HepG2 (cell line): ENCODE results near the gene EPHA2. TPM values are rescaled to one million over a fixed set of nuclear protein-coding genes. Genes with fewer than 3 reads are reported as not detected.

ENCODE experiments used
- BCL3 ChIP-seq: sonication (generic); formaldehyde crosslinking; IDR thresholded peaks from 2 replicates; pipeline ENCODE4 v1.5.1; 2020; ENCODE audit warnings: mild to moderate bottlenecking, missing genetic modification reagents, moderate library complexity
- E2F2 ChIP-seq: sonication (generic); formaldehyde crosslinking; IDR thresholded peaks from 2 replicates; pipeline ENCODE4 v1.4.0; 2020; ENCODE audit warnings: missing genetic modification reagents, borderline replicate concordance
- EEA1 ChIP-seq: sonication (generic); formaldehyde crosslinking; IDR thresholded peaks from 2 replicates; pipeline ENCODE4 v1.5.1; 2020; ENCODE audit warnings: mild to moderate bottlenecking, missing genetic modification reagents, borderline replicate concordance
- FOXA1 ChIP-seq, 2 experiments: fragments of 450-650 bp in 1 of 2; sonication (generic) in 1 of 2; formaldehyde crosslinking in 1 of 2; IDR thresholded peaks; 2 replicates each; pipeline versions ENCODE4 v1.4.0 to v1.6.1; 2016 to 2020; ENCODE audit warnings: missing genetic modification reagents in 1 of 2
- HCFC1 ChIP-seq: fragments of 150-350 bp; IDR thresholded peaks from 2 replicates; pipeline ENCODE4 v1.6.1; 2014; ENCODE audit warnings: low read depth, low read length
- HIVEP1 ChIP-seq: sonication (generic); formaldehyde crosslinking; IDR thresholded peaks from 2 replicates; pipeline ENCODE4 v1.4.0; 2020; ENCODE audit warnings: mild to moderate bottlenecking, missing genetic modification reagents
- MED8 ChIP-seq: sonication (generic); formaldehyde crosslinking; IDR thresholded peaks from 2 replicates; pipeline ENCODE4 v1.8.1; 2023; ENCODE audit warnings: mild to moderate bottlenecking, missing genetic modification reagents; ENCODE audit not compliant: insufficient replicate concordance
- NCOA1 ChIP-seq: sonication (generic); formaldehyde crosslinking; IDR thresholded peaks from 2 replicates; pipeline ENCODE4 v1.9.0; 2021; ENCODE audit warnings: missing genetic modification reagents
- NCOA5 ChIP-seq: sonication (generic); formaldehyde crosslinking; IDR thresholded peaks from 2 replicates; pipeline ENCODE4 v1.4.0; 2020; ENCODE audit warnings: missing genetic modification reagents
- PREB ChIP-seq: sonication (generic); formaldehyde crosslinking; IDR thresholded peaks from 2 replicates; pipeline ENCODE4 v1.4.0; 2020; ENCODE audit warnings: missing genetic modification reagents
- RELA ChIP-seq: sonication (generic); formaldehyde crosslinking; IDR thresholded peaks from 2 replicates; pipeline ENCODE4 v1.4.0; 2020; ENCODE audit warnings: missing genetic modification reagents
- SP140L ChIP-seq: sonication (generic); formaldehyde crosslinking; IDR thresholded peaks from 2 replicates; pipeline ENCODE4 v1.4.0; 2020; ENCODE audit warnings: missing genetic modification reagents, borderline replicate concordance
- TCF7 ChIP-seq: sonication (generic); IDR thresholded peaks from 2 replicates; pipeline ENCODE4 v1.6.1; 2016; ENCODE audit warnings: antibody characterized with exemption, low read depth
- TGIF2 ChIP-seq: IDR thresholded peaks from 2 replicates; pipeline ENCODE4 v1.6.1; 2016; ENCODE audit warnings: control low read depth, missing compliant biosample characterization
- USF2 ChIP-seq, 2 experiments: sonication (generic) in 1 of 2; formaldehyde crosslinking in 1 of 2; IDR thresholded peaks; 2 replicates each; pipeline versions ENCODE4 v1.5.1 to v1.6.1; 2011 to 2020; ENCODE audit warnings: borderline replicate concordance in 1 of 2, low read depth in 1 of 2, low read length in 1 of 2, mild to moderate bottlenecking in 1 of 2, missing genetic modification reagents in 1 of 2, moderate library complexity in 1 of 2
- ZFP91 ChIP-seq: sonication (generic); formaldehyde crosslinking; IDR thresholded peaks from 2 replicates; pipeline ENCODE4 v1.9.0; 2022; ENCODE audit warnings: missing genetic modification reagents, mild to moderate bottlenecking, borderline replicate concordance
- ZNF234 ChIP-seq: sonication (generic); formaldehyde crosslinking; conservative IDR thresholded peaks from 2 replicates; pipeline ENCODE4 v1.5.1; 2020; ENCODE audit warnings: mild to moderate bottlenecking, missing genetic modification reagents
- ZNF3 ChIP-seq: IDR thresholded peaks from 2 replicates; pipeline ENCODE4 v1.7.0; 2017; ENCODE audit warnings: inconsistent platforms
- ZNF34 ChIP-seq: sonication (generic); formaldehyde crosslinking; IDR thresholded peaks from 2 replicates; pipeline ENCODE4 v1.4.0; 2020; ENCODE audit warnings: mild to moderate bottlenecking, missing genetic modification reagents, borderline replicate concordance
- ZNF501 ChIP-seq: sonication (generic); formaldehyde crosslinking; IDR thresholded peaks from 2 replicates; pipeline ENCODE4 v1.5.1; 2020; ENCODE audit warnings: mild to moderate bottlenecking, moderate library complexity, missing genetic modification reagents
- polyA plus RNA-seq, 8 experiments: library from polyadenylated mRNA; depleted of rRNA in 3 of 8; stranded (reverse) in 7 of 8; unstranded in 1 of 8; fragments of >200 nt; fragmentation: Illumina TruSeq in 4 of 8; extraction: Trizol in 4 of 8; gene quantifications; 2 replicates each; pipeline versions ENCODE4 v1.2.1 to v1.2.3, GENCODE V29; 2011 to 2016; ENCODE audit warnings: low read depth in 4 of 8, missing spikeins in 1 of 8, mixed read lengths in 1 of 8; ENCODE audit not compliant: insufficient read depth in 1 of 8
- total RNA-seq, 5 experiments: library from RNA; depleted of rRNA; stranded (reverse); fragments of >200 nt; fragmentation: Illumina TruSeq; extraction: Trizol; gene quantifications; 2 replicates each; pipeline ENCODE4 v1.2.3, GENCODE V29; 2016; ENCODE audit warnings: low read depth in 1 of 5

EPHA2 gene
- total and polyA plus RNA-seq, 2 of the 13 experiments (the other 11 are each of a cell fraction or from before 2014, with no cell fraction given), result 33.6 to 53.6 TPM

- TF ChIP-seq PREB (no peak), SP140L (no peak), NCOA5 (CRISPR knock-in tag) (no peak), FOXA1 (IDR thresholded peaks at IDR 0.05) (no peak), FOXA1 (CRISPR knock-in tag; IDR thresholded peaks at IDR 0.05) (no peak), TCF7 (peak; percentile 28; the same call in 1 of the 2 replicates), HIVEP1 (CRISPR knock-in tag) (peak; percentile 60; the same call in 1 of the 2 replicates), EEA1 (CRISPR knock-in tag) (no peak), TGIF2 (CRISPR knock-in tag) (no peak; the same call in 1 of the 2 replicates), HCFC1 (no peak), NCOA1 (CRISPR knock-in tag) (no peak), ZNF501 (CRISPR knock-in tag) (0 out of 2 replicates have a peak, but pooled peaks have one; percentile 62), ZFP91 (CRISPR knock-in tag) (no peak), USF2 (IDR thresholded peaks at IDR 0.05; ENCODE audit: low read depth, low read length) (no peak), USF2 (CRISPR knock-in tag; IDR thresholded peaks at IDR 0.05; ENCODE audit: borderline replicate concordance) (no peak), E2F2 (no peak), MED8 (CRISPR knock-in tag) (no peak), ZNF3 (no peak), RELA (CRISPR knock-in tag) (no peak), ZNF234 (CRISPR knock-in tag) (no peak), ZNF34 (CRISPR knock-in tag) (no peak), BCL3 (CRISPR knock-in tag) (no peak)
Observed at GRCh38 chr1:16146279-16147155, 9.4 kb downstream of the EPHA2 start (continued).
